GM19455 (cell line): Measurements from ENCODE around the gene TPM1.
"Not testable (repeated sequence)": the region's sequence is repeated elsewhere in the genome, so short reads cannot be mapped to it uniquely, and the experiment has no call there.

Experiments used
- ATAC-seq: cut with Tn5 transposase; IDR thresholded peaks from one replicate; pipeline ENCODE4 v1.9.1; 2021; ENCODE audit not compliant: unreplicated experiment

Gene TPM1

GRCh38 chr15:63091679-63092446 lies 49.3 kb downstream of the TPM1 start:
- no peak for ATAC-seq

GRCh38 chr15:63093486-63094205 lies 51.1 kb downstream of the TPM1 start:
- ATAC-seq, result no peak

GRCh38 chr15:63094495-63094931 lies 52.0 kb downstream of the TPM1 start:
- ATAC-seq, result no peak

- ATAC-seq, result no peak
Observed at GRCh38 chr15:63096178-63096577, 53.6 kb downstream of the TPM1 start.

GRCh38 chr15:63098901-63099300 lies 56.4 kb downstream of the TPM1 start:
- ATAC-seq, result not testable (repeated sequence)

- ATAC-seq, result not testable (repeated sequence)
Observed at GRCh38 chr15:63099581-63099980, 57.0 kb downstream of the TPM1 start.

- no peak for ATAC-seq
Observed at GRCh38 chr15:63103416-63103815, 60.9 kb downstream of the TPM1 start.

- ATAC-seq, result no peak
Observed at GRCh38 chr15:63104727-63105126, 62.2 kb downstream of the TPM1 start.

- not testable (repeated sequence) for ATAC-seq
Observed at GRCh38 chr15:63105354-63105753, 62.8 kb downstream of the TPM1 start.

GRCh38 chr15:63107895-63108546 lies 65.5 kb downstream of the TPM1 start:
- ATAC-seq, result no peak

- ATAC-seq, result no peak
Observed at GRCh38 chr15:63109498-63109897, 67.0 kb downstream of the TPM1 start.

GRCh38 chr15:63109920-63110319 lies 67.4 kb downstream of the TPM1 start:
- ATAC-seq, result no peak

GRCh38 chr15:63110428-63111026 lies 68.0 kb downstream of the TPM1 start:
- no peak for ATAC-seq

GRCh38 chr15:63111481-63111880 lies 68.9 kb downstream of the TPM1 start:
- no peak for ATAC-seq

- ATAC-seq, result no peak
Observed at GRCh38 chr15:63112871-63113270, 70.3 kb downstream of the TPM1 start.

- no peak for ATAC-seq
Observed at GRCh38 chr15:63114465-63114864, 71.9 kb downstream of the TPM1 start.
